ENCODE measurements around the gene GPR143.

DNA sequence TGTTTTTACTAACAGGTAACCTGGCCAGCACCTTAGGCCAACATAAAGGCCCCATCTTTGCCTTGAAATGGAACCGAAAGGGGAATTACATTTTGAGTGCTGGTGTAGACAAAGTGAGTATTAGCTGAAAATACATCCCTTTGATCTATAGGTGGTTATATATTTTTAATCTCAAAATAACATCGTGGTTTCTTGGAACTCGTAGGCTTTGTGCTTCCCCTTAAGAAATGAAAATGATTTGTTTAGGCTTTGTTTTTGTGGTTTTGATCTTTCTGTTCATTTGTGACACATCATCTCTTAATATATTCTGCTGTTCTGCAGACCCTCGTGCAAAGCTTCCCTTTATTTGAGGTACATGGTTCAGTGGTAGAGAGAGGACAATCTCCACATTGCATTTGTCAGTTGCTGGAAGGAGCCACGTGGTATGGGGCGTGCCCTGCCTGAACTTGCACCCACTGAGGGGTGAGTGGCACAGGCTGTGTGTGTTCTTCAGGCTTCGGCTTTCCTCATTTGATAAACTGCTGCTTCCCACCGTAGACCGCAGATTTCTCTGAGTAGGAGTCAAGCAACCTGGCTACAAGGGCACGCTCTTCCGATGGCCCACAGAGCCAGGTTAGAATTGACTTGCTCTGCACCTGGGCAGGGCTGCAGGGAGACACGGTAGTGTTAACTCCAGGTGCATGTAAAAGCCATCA lies 72.2 kb downstream of the GPR143 start:
- TF ChIP-seq, protein P1, sequence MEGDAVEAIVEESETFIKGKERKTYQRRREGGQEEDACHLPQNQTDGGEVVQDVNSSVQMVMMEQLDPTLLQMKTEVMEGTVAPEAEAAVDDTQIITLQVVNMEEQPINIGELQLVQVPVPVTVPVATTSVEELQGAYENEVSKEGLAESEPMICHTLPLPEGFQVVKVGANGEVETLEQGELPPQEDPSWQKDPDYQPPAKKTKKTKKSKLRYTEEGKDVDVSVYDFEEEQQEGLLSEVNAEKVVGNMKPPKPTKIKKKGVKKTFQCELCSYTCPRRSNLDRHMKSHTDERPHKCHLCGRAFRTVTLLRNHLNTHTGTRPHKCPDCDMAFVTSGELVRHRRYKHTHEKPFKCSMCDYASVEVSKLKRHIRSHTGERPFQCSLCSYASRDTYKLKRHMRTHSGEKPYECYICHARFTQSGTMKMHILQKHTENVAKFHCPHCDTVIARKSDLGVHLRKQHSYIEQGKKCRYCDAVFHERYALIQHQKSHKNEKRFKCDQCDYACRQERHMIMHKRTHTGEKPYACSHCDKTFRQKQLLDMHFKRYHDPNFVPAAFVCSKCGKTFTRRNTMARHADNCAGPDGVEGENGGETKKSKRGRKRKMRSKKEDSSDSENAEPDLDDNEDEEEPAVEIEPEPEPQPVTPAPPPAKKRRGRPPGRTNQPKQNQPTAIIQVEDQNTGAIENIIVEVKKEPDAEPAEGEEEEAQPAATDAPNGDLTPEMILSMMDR (IDR thresholded peaks at IDR 0.05) = no peak
- no peak for TF ChIP-seq POLR2A (IDR thresholded peaks at IDR 0.05; ENCODE audit: low read depth)
- TF ChIP-seq POLR2AphosphoS5 (IDR thresholded peaks at IDR 0.05) = no peak
- no peak for TF ChIP-seq EP300 (IDR thresholded peaks at IDR 0.05)
